ENCODE measurements around the gene CREB3.

Gene CREB3

GRCh38 chr9:35700942-35701341, 31.5 kb upstream of the CREB3 start:
- no peak for DNase-seq (ENCODE audit: low read depth in 1 of 2, low spot score in 1 of 2)

- no peak for DNase-seq (ENCODE audit: low read depth in 1 of 2, low spot score in 1 of 2)
Observed at GRCh38 chr9:35702696-35703095, 29.8 kb upstream of the CREB3 start.

GRCh38 chr9:35703906-35704672, 28.4 kb upstream of the CREB3 start:
- DNase-seq (ENCODE audit: low read depth in 1 of 2, low spot score in 1 of 2): no peak

DNA sequence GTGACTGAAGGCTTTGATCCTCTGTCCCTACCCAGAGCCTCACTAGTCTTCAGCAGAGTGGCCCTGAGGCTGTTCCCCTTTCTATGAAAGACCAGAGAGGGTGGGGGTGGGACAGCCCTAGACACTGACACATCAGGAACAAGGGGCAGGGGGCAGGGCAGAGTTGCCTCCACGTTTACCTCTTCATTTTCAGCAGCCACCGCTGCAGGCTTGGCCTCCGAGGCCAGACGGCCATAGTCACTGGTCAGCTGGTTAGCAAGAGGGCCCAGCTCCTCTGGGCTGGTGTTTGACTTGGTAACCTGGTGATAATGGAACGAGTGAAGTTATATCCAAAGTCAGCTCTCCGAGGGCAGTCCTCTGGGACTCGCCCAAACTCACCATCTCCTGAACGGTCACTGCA, 27.1 kb upstream of the CREB3 start:
- DNase-seq (ENCODE audit: low read depth in 1 of 2, low spot score in 1 of 2): no peak

DNA sequence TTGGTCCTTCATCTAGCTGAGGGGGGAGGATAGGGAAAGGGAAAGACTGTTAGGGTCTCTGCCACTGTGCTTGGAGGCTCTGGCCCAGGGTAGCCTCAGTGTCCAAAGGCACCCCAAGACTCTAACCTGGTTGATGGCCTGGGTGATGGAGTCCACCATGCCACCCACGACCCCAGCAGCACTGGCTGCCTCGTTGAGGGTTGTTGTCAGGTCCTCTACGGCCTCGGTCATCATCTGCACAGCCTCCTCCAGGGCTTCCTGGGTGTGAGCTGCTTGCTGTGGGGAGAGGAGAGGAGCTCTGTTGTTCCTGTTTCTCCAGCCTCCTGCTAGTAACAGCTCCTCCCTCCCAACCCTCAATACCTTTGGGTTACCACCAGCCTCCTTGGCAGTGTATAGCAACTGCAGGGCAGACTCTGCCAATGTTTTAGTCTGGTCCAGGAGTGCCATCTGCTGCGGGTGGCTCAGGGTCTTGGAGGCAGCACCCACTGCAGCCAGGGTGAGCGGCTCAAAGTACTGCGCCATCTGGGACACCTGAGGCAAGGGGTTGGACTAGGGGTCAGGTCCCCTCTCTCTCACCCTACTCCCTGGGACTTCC, 26.5 kb upstream of the CREB3 start:
- DNase-seq (ENCODE audit: low read depth in 1 of 2, low spot score in 1 of 2): no peak

- DNase-seq (ENCODE audit: low read depth in 1 of 2, low spot score in 1 of 2): no peak
Observed at GRCh38 chr9:35706951-35707350, 25.5 kb upstream of the CREB3 start.

DNA sequence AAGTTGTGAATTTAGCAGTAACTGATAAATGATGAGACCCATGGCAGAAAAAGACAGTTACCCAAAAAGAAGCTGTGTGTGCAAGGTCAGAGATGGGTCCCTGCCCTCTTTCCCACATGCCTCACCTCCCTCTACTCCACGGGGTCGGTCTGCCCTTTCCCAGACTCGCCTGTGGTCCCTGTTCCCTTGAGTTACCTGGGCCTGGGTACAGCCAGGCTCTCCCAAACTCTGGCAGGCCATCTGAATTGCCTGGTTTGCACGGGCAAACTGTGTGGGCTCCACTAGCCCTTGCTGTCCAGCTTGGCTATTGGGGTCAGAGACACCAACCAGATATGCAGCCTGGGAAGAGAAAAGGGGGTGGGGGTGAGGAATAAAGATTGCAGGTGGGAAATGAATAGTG, 24.3 kb upstream of the CREB3 start:
- DNase-seq (ENCODE audit: low read depth in 1 of 2, low spot score in 1 of 2): no peak

GRCh38 chr9:35710818-35711500, 21.5 kb upstream of the CREB3 start:
- no peak for DNase-seq (ENCODE audit: low read depth in 1 of 2, low spot score in 1 of 2)

- DNase-seq (ENCODE audit: low read depth in 1 of 2, low spot score in 1 of 2): no peak
Observed at GRCh38 chr9:35711501-35712428, 20.7 kb upstream of the CREB3 start.

GRCh38 chr9:35712762-35713400, 19.6 kb upstream of the CREB3 start:
- no peak for DNase-seq (ENCODE audit: low read depth in 1 of 2, low spot score in 1 of 2)

GRCh38 chr9:35713578-35713977, 18.9 kb upstream of the CREB3 start:
- DNase-seq (ENCODE audit: low read depth in 1 of 2, low spot score in 1 of 2): no peak

GRCh38 chr9:35714123-35714522, 18.3 kb upstream of the CREB3 start:
- DNase-seq (ENCODE audit: low read depth in 1 of 2, low spot score in 1 of 2): no peak

DNA sequence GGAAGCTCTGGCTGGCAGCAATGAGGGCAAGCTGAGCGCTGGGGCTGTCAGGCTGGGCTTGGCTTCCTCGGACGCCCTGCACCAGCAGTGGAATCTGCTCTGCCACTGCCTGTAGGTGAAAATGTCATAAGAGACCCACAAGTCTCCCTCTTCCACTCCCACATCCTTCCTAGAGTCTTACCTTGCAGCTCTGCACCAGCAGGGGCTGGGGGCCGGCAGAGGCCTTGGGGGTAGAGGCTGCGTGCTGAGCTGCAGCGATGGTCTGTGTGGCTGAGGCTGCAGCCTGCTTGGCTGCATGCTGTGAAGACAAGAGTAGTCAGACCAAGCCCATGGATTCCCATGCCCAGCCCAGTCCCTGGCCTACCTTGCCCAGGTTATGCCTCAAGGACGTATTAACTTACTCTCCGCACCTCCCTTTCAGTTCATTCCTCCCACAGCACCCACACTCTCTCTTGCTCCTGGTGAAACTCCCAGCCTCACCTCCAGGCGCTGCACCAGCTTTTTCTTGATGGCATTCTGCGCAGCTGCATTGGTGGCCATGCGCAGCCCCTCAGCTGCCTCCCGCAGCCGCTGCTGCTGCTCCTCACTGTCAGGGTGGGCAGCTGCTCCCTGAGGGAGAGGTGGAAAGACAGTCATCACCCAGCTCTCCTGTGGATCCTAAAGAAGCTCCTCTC, 17.8 kb upstream of the CREB3 start:
- no peak for DNase-seq (ENCODE audit: low read depth in 1 of 2, low spot score in 1 of 2)

DNA sequence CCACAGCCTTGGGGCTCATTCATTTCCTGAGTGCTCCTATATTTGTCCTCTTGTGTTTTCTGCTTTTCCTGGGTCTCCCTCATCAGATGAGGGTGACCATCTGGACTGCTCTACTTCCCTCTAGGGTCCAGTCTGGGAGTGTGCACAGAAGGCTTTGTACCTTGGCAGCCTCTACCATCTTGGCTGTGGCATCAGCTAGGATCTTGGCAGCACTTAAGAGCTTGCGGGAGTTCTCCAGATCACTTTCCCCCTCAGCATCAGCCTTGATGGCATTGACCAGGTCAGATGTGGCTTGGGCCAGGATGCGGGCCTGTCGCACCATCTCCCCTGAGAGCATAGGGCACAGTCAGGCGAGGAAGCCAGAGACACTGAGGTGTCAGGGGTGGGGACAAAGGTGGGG, 16.2 kb upstream of the CREB3 start:
- no peak for DNase-seq (ENCODE audit: low read depth in 1 of 2, low spot score in 1 of 2)

DNA sequence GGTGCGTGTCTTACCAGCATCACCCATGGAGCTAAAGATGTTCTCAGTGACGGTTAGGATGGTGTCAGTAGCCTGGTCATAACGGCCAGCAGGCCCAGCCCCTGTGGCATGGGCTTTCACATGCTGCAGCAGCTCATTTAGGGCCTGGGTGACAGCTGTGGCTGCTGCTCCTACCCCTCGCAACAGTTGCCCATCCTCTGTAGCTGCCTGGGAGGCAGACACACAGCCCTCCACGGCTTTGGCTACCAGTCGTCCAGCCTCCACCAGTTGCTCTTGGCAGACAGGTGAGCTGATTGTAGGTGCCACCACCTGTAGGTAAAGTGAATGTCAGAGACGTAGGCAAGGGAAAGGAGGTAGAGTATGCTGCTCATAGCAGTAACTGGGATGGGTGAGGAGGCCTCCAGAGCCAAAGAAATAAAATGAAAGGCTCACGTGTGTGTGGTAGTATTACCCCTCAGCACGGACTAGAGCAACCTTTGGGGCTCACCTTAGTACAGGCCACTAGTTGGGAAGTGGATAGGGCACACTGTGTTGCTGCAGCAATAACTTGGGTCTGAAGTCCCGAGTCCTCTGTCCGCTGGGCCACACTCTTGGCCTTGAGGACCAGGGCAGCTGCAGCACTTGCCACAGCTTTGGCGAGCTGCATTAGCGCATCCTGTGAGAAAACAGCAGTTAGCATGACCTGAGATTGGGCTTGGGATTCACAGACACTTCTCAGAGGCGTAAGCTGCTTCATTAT, 15.2 kb upstream of the CREB3 start:
- DNase-seq (ENCODE audit: low read depth in 1 of 2, low spot score in 1 of 2): no peak

DNA sequence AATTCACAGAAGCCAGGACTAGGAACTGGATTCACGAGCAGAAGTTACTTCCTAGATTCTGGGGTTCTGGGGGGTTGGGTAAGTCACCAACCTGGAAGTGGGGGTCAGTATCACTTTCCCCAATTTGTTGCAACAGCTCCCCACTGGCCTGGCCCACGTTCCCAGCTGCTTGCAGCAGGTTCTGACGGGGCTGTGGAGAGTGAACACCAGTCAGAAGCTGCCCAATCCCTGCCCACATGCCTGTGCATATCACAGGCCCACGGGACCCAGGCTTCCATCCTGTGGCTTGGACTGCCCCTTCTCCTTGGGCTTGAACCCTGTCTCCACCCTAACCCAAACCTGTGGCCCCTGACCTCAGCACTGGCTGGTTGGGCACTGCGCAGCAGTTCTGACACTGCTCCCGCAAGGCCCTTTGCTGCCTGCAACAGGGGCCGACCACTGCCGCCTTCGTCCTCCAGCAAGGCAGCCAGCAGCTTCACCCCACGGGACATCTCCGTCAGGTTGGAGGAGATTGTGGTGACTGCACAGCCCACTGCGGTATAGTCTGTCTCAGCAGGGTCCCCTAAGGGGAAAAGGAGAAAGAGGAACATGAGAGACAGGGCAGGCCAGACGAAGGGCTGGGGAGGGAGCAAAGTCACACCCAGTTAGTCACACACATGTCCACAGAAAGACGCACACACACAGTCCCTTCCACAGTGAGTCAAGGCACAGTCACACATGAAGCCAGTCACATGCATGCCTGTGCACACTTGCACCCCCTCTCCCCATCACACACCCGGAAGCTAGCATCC, 13.6 kb upstream of the CREB3 start:
- no peak for DNase-seq (ENCODE audit: low read depth in 1 of 2, low spot score in 1 of 2)

- no peak for DNase-seq (ENCODE audit: low read depth in 1 of 2, low spot score in 1 of 2)
Observed at GRCh38 chr9:35719546-35719945, 12.9 kb upstream of the CREB3 start.

DNA sequence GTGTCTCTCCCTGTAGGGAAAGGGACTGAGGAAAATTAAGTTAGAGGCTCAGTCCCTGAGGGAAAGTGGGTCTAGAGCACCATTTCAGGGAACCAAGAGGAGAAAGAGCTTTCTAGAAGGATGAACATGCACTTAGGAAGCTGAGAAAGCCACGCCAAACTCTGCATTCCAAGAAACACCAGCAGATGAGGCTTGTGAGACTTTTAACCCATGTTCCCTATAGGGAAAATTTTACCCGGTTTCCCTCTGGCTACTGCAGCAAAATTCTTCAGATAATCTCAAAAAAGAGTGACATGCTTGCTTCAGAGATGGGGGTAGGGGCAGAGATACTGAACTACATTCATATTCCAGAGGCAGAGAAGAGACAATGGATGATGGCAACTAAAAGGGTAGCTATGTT, 9.0 kb upstream of the CREB3 start:
- no peak for DNase-seq (ENCODE audit: low read depth in 1 of 2, low spot score in 1 of 2)

- DNase-seq (ENCODE audit: low read depth in 1 of 2, low spot score in 1 of 2): no peak
Observed at GRCh38 chr9:35723908-35724307, 8.6 kb upstream of the CREB3 start.
